HG02642 (cell line): ENCODE measurements around the gene MEF2C.

ENCODE experiments used
- ATAC-seq: cut with Tn5 transposase; IDR thresholded peaks from one replicate; pipeline ENCODE4 v1.9.1; 2021; ENCODE audit warnings: mild to moderate bottlenecking; ENCODE audit not compliant: unreplicated experiment, poor library complexity

MEF2C gene

DNA sequence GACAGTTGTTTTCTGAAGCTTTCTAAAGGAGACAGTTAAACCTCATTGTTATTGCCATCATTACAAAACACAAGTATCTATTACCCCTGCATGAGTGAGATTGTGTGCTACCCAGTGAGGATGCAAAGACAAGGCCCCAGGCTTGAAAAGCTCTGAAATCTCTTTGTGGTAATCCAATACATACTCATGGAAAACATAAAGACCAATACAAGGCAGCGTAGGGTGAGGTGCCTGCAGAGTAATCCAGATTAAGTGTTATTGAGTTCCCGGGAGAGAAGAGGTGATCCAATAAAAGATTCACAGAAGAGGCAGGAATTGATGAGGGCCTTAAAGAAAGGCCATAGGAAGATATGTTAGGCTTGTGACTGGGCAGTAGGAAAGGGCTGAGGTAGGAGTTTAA lies 150.1 kb downstream of the MEF2C start:
- ATAC-seq: no peak

DNA sequence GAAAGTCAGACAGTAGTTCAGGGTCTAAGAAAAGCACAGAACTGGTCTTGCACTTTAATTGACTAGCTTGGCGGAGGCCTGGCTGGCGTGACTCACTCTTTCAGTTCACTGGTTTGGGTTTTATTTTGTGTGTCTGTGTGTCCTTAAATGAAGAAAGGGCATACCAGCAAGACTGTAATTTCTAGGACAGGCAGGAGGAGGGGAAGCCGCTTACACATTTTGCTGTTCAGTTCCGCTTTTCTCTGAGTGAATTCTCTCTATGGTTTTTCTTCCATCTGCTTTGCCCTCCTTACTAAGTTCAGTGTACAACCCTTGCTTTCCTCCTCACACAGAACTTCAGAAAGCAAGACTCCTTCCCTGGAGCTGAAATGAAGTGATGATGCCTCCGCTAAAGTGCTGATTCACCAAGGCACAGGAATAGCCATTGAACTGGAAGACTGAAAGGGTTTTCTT lies 150.8 kb downstream of the MEF2C start:
- ATAC-seq: peak; percentile 63

DNA sequence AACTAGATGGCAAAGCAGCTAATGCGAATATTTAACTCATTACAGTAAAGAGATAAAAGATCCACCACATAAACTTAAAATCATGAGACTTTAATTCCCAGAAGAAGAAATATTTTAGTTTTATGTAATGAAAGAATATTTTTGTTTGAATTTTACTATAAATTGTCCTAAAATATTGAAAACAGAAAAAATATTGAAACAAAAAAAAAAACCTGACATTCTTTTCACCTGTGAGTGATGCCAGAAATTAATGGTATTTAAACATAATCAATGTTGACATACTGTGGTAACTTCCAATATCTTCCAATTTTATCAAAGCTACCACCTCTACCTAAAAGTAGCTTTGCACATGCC lies 153.2 kb downstream of the MEF2C start:
- no peak for ATAC-seq

DNA sequence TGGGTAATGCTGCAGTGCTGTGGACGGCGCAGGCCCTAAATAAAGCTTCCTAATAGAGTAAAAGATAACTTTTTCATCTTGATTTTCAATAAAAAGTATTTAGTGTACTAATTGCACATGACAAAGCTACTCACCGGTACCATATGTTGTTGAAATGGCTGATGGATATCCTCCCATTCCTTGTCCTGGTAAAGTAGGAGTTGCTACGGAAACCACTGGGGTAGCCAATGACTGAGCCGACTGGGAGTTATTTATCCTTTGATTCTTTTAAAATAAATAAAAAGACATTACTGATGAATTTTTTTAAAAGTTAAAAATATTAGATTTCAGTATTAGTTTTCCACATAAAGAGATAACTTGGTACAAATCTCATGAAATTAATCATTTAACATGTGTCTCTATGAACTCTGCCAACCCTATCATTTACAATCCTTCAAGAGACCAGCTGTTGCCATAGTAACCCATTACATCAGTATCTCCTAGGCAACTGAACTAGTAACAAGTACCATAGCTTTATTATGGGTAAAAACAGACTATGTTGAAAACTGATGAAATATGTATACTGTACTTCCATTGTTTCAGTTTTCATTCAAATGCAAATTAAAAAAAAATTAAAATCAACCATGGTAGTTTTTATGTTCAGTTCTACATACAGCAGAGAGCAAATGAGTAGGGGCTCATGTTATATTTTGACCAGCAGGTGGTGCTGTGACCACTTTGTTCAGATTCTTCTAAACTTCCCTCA lies 153.7 kb downstream of the MEF2C start:
- no peak for ATAC-seq

DNA sequence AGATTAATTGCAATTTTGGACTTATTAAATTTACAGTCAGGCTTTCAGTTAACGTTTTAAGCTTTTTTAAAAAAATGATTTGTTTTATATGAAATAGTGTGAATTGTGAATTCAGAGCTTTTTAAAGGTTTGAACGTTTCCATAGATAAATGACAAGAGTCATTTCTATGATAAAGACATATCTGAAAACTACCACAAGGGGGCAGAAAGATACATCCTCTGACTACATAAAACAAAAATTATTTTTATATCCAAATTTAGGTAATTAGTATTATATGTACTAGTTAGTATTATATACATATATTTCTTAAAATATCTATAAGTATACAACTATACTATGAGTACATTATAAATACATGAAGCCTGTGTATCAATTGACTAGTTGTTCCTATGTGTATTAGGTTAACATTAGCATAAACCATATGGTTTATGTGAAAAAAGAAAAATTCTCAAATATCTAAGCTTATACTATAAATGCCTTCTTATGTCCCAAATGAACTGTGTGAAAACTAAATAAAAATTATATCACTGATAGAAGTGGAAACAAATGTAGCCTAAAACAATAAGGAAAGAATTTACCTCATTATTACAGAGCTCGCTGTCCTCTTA lies 155.2 kb downstream of the MEF2C start:
- no peak for ATAC-seq

DNA sequence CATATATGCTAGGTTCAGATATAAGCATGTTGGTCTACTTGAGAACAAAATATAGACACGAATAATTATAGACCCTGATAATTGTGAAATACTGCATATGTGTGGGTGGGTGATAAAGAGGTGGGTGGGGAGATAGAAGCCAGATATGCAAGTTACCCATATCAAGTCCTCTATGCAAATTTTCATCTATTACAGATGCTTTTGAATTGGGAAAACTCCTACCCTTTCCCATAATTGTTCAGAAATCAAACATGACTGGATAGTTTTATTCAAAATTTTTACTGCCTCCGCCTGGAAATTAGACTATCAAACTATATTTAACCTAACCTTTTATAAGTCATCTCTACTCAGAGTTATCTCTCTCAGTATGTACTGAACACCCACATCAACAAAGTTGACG lies 157.5 kb downstream of the MEF2C start:
- ATAC-seq: no peak

DNA sequence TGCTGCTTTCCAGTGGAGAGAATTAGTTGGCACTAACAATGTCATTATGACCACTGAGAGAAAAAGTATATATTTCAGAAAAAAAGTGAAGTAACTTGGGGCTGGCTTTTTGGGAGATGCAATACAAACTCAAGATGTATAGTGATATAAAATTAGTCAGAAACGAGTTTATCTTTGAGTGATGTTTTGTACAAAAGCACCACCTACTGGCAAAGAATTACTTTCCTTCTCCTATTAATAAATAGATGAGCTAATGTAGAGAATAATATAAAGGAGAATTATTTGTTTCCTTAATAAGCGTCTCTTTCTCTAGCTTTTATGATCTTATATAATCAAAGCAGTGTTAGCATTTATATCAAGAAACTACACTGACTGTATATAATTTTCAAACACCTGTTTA lies 158.8 kb downstream of the MEF2C start:
- no peak for ATAC-seq

DNA sequence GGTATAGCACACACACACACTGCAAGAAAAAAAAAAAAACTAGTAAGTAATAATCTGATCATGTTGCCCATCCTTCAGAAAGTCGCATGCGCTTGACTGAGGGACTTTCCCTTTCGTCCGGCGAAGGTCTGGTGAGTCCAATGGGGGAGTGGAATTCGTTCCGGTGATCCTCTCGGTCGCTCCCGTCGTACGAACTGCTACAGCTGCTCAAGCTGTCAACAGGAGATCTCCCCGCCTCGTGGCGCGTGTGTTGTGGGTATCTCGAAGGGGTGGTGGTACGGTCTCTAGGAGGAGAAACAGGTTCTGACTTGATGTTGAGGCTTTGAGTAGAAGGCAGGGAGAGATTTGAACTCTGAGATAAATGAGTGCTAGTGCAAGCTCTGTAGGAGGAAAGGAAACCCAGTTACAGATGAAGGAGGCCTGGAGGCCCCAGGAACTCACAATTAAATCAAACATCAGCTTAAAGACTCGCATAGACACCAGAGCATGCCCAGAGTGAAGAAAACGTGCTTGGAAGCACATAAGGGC lies 160.4 kb downstream of the MEF2C start:
- ATAC-seq: no peak

DNA sequence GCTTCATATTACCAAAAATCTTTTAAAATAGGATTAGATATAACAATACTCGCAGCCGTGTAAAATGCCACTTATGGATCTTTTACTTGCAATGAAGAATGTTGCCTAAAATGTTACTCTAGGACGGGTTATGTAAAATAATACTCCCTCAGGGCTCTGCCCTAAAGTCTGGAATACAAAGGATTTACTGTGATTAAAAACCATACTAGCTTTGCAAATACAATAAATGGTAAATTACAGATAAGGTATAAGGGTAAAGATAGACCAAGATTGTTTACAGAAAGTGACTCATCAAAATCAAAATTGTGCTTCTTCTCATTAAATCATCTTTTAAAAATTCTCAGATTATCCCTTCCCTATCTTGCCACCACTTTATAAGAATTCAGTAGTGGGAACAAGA lies 163.6 kb downstream of the MEF2C start:
- no peak for ATAC-seq

DNA sequence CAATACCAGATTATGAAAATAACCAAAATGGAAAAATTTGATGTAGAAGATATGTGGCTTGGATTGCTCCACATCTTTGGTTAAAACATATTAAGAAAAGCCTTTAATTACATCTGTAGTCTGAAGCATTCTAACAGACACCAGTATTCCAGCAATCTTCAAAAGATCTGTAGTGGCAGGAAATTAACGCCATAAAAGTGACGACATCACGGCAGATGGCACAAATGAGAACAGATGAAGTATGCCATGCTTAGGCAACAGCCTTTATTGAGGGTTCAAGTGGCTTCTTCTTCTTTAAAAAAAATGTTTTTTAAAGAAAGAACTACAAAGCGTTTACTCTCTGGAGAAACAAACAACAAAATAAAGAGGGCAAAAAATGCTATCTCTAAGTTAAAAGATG lies 164.2 kb downstream of the MEF2C start:
- ATAC-seq: no peak

DNA sequence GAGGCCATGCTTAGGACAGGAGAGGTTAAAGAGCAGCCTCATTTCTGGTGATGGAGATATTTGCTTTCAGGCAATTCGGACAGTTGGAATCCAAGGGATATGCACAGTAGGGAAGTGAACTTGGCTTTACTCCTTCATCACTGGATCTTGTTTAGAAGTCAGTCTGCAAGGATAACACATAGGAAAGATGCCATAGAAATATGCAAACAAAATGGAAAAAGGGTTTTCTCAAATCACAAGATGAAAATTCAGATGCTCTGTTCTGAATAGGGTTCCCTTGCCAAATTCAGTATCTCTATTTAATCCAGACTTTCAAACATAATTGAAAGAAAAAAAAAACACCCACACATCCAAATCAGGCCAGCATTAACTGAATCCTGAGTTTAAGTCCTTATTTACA lies 166.9 kb downstream of the MEF2C start:
- ATAC-seq: no peak

DNA sequence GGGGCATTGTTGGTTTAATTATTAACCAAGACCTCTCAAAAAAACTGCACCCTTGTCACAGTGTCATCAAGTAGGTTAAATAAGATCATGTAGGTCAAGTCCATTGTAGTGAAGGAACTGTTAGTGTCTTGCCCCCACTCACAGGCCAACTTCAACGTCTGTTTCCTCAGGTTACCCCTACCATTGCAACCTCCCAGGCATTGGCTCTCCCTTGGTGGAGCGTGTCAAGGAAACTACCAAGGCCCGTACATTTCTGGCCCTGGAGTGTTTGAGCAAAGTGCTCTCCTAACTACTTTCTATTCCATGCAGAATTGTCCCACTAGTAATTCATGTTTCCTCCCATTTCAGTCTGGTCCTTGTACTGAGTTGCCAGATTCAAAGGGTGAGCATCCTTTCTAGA lies 167.5 kb downstream of the MEF2C start:
- ATAC-seq: no peak

DNA sequence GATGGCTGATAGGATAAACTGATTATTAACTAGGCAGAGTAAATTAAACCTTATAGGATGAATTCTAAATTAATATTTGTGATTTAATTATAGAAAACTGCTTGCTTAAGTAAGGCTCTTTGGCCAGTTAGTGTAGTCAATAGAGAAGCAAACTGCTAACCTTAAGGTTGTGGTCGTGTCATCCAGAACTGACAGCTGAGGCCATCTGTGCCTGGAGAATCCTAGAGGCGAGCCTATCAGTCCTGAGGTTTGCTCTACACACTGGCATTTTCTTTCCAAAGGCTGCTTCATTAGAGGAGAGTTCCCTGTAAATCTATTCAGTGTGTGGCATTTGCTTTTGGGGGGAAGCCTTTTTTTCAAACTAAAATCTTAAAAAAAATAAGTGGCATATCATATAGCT lies 169.2 kb downstream of the MEF2C start:
- no peak for ATAC-seq

DNA sequence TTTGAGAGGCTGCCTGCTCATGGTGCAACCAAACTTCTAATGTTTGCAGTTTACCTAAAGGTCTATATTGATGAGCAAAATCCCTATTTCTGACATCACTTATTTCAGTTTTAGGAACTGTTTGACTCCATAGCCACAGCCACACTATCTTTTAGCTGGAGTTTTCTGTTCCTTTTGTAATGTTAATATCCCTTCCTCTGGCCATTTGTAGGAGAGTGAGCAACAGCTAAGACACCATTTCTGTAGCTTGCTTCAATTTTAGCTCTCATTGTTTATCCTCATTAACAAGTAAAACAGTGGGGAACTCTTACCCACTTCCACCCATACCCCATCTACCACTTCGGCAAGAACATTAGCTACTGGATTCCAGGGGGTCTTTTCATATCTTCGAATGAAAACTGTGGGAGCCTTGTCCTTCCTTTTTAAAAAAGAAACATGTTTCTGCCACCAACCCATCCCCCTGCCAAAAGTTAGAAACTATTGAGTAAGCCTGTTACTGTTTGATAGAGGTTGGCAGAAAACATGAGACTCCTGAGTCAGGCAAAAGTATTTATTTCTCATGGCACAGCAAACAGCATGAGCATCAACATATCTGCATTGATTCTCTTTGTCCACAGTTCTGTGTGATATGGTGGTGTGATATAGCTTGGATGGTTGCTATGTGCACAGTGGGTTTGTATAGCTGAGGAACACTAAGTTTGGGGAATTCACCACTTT lies 174.1 kb downstream of the MEF2C start:
- no peak for ATAC-seq

DNA sequence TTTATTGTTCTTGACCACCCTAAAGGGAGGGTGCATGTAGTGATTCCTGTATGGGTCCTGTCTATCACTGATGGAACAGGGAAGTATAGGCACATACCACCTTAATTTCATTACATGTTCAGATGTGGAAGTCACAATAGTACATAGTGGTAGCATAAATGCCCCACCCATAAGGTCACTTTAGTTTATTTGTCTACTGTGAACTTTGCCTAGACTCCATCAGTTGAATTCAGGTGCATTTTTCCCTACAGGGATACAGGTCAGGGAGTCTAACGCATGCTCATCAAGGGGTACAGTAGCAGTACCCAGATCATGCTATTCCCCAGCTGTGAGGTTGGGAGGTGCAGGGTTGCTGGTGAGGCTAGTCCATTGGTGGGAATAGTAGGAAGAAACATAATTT lies 175.0 kb downstream of the MEF2C start:
- no peak for ATAC-seq

DNA sequence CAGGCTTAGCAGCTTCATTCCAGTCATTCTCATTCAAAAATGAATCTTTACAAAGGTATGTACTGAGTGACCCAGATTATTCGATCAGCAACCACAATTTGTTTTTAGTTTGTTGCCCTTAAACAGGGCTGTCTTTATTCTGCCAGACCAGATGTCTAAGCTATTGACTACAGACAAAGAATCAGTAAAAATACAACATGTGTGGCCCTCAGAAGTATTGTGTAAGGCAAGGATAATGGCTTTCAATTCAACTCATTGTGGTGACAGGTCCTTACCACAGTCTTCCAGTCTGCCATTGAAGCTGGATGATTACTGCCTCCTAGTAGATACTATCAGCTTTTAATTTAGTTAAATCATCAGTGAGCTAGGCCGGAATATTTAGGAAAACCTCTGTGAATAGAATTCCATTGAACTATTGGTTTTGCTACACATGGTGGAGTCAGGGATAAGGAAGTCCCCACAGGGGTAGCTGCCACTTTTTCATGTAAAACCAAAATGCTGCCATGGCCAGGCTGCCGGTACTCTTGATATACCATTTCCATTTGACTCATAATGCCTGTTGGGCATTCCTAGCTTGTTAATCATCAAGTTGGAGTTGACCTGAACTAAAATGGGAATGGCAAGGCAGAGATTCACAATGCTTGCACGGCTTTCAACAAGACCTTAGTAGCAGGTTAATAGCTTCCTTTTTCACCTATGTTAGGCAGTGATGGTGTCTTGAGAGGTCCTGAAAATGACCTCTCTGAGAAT lies 175.6 kb downstream of the MEF2C start:
- no peak for ATAC-seq

DNA sequence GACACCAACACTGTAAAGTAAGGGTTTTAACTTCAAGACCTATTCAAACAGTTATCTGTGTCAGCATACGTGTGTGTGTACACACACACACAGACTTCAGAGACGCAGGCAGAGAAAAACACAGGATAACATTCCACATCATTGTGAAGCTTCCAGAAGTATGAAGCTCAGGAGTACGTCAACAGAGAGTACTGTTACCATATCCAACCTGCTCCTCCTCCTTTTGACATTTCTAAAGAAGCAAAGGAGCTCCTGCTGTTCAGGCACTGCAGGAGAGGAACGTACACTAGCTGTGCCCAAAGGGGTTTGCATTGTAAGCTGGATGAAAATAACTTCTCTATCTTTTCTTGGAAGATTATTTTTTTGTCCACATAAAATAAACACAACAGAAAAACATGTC lies 180.7 kb downstream of the MEF2C start:
- no peak for ATAC-seq

DNA sequence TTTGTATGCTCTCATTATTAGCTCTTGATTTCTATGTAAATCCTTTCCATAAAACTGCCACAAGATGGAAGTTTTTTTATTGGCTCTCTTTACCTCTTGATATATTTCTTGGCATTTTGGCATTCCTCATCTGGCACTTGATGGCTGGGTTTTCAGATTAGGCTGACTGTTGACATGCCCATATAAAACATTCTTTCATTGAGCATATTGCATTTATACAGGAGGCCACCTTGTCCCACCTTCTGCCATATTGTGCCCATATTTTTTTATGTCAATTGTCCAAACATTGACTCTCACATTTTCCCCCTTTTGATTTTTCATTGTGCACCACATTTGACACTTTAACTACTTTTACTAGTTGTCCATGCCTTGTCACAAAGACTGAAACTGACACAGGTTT lies 182.9 kb downstream of the MEF2C start:
- no peak for ATAC-seq

DNA sequence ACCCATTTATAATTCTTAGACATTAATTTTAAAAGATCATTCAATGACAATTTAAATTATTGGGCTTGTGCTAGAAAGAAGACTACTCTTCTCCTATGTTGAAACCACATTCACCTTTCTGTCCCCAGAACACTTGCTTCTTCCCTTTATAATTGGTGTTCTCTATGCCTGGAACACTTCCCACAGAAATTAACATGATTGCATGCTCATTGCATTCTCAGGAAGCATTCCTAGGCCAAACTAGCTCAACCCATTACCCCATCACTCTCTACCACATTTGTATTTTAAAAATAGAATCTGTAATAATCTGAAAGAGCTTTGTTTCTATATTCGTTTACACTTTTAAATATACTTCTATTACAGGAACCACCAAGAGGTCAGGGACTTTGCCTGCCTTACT lies 184.7 kb downstream of the MEF2C start:
- no peak for ATAC-seq

DNA sequence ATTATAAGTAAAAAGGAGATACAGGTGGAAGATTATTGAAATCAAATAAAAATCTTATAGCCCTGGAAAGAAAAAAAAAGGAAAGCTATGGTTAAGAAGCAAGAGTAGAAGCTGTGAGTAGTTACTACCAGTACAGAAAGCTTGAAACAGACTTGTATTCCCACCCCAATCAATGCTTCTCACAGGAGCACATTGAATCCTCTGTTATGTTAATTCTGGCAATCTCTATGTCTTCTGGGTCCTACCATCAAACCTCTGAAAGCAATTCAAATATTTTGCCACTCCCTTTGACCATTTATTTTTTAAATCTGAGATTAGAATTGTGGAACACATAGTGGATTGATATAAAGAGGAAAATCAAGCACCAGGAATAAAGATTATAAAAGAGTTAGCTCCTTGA lies 186.5 kb downstream of the MEF2C start:
- ATAC-seq: no peak

DNA sequence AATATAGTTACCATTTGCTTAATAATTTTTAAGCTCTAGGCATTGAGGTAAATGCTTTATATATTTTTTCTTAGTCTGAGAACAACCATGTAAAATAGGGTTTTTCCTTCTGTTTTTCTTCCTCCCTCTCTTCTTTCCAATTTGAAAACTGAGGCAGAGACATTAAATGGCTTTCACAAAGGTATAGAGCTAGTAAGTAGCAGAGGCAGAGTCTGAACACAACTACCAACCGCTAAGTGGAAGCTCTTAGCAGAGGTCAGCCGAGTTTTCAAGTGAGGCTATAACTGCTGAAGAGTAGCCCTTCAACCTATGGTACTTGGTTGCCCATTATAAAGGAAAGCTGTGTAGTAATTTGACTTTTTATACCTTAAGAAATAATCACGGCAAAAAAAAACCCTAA lies 187.1 kb downstream of the MEF2C start:
- ATAC-seq: no peak
